Stimulated activated CD8-positive, alpha-beta memory T cell treated with anti-CD3 and anti-CD28 coated beads, Interleukin-4, amount 100 ng/mL, for 24 hours (primary cell): Measurements from ENCODE around the gene DENND1A.

Experiments
- DNase-seq: peaks from one replicate; pipeline ENCODE4 v3.0.0-alpha.2; 2020; ENCODE audit warnings: low read depth

The DENND1A gene

GRCh38 chr9:123614306-123615263 is 315.3 kb downstream of the DENND1A start:
- DNase-seq = no peak

GRCh38 chr9:123611226-123611625 is 318.7 kb downstream of the DENND1A start:
- no peak for DNase-seq

- no peak for DNase-seq
Measured at GRCh38 chr9:123609844-123610243, 320.1 kb downstream of the DENND1A start.

- DNase-seq = no peak
Measured at GRCh38 chr9:123608104-123608503, 321.8 kb downstream of the DENND1A start.

- DNase-seq = no peak
Measured at GRCh38 chr9:123607479-123607878, 322.4 kb downstream of the DENND1A start.

- no peak for DNase-seq
Measured at GRCh38 chr9:123606141-123606540, 323.8 kb downstream of the DENND1A start.

- DNase-seq = no peak
Measured at GRCh38 chr9:123605286-123605685, 324.6 kb downstream of the DENND1A start.

- no peak for DNase-seq
Measured at GRCh38 chr9:123604861-123605260, 325.1 kb downstream of the DENND1A start.

- DNase-seq = no peak
Measured at GRCh38 chr9:123601828-123602227, 328.1 kb downstream of the DENND1A start.

GRCh38 chr9:123599781-123600180 is 330.1 kb downstream of the DENND1A start:
- DNase-seq = no peak

GRCh38 chr9:123597876-123598556 is 331.9 kb downstream of the DENND1A start:
- no peak for DNase-seq

- DNase-seq = no peak
Measured at GRCh38 chr9:123597048-123597447, 332.9 kb downstream of the DENND1A start.

GRCh38 chr9:123591283-123591682 is 338.6 kb downstream of the DENND1A start:
- DNase-seq = no peak

GRCh38 chr9:123590499-123590898 is 339.4 kb downstream of the DENND1A start:
- no peak for DNase-seq

- no peak for DNase-seq
Measured at GRCh38 chr9:123589361-123590239, 340.3 kb downstream of the DENND1A start.

- DNase-seq = no peak
Measured at GRCh38 chr9:123586275-123586674, 343.7 kb downstream of the DENND1A start.

GRCh38 chr9:123584202-123585176 is 345.4 kb downstream of the DENND1A start:
- DNase-seq = no peak

GRCh38 chr9:123583646-123584045 is 346.3 kb downstream of the DENND1A start:
- no peak for DNase-seq

- no peak for DNase-seq
Measured at GRCh38 chr9:123571240-123571639, 358.7 kb downstream of the DENND1A start.

- no peak for DNase-seq
Measured at GRCh38 chr9:123568691-123569688, 360.9 kb downstream of the DENND1A start.
